GM12878 (cell line): Measurements from ENCODE around the gene FAM171A1. TPM values are rescaled to one million over a fixed set of nuclear protein-coding genes. Genes with fewer than 3 reads are reported as not detected.

Source experiments
- ATAC-seq: fragments of 200-7000 bp; cut with Tn5 transposase; 3 replicates; pipeline ENCODE4 v1.9.1; 2020; ENCODE audit warnings: mild to moderate bottlenecking, moderate library complexity
- BruUV-seq: library from RNA; stranded (reverse); fragments of 400-500 nt; replicated peaks from 2 replicates; lab custom pipeline; 2021; lab: Mats Ljungman, UMichigan
- CTCF ChIA-PET: fragments of 300-600 bp; sonication (Branson Sonifier 250); formaldehyde crosslinking; extraction: SDS; loops from one replicate; lab custom pipeline; 2021; ENCODE audit warnings: inconsistent platforms; lab: Yijun Ruan, JAX
- POLR2A ChIA-PET: fragments of 350-600 bp; formaldehyde crosslinking; extraction: SDS; loops from one replicate; lab custom pipeline; 2021; ENCODE audit warnings: inconsistent platforms; lab: Charles Lee
- RAD21 ChIA-PET: fragments of 300-600 bp; sonication (Branson Sonifier 250); formaldehyde crosslinking; loops from one replicate; lab custom pipeline; 2023; ENCODE audit warnings: antibody characterized with exemption; ENCODE audit not compliant: unreplicated experiment; lab: Charles Lee
- SMC1A ChIA-PET: fragments of 300-600 bp; sonication (Branson Sonifier 250); formaldehyde crosslinking; loops from one replicate; lab custom pipeline; 2023; ENCODE audit not compliant: unreplicated experiment, uncharacterized antibody; lab: Charles Lee
- DNase-seq: peaks from one replicate; pipeline ENCODE4 v3.0.0-alpha.2; 2011; ENCODE audit warnings: low read depth, low spot score
- FAIRE-seq: peaks from 3 replicates; lab custom pipeline; 2011; peaks lifted over from hg19 to GRCh38; lab: Jason Lieb, UNC
- H2AFZ ChIP-seq: 2 replicates; pipeline ENCODE4 v1.6.0; 2011; ENCODE audit warnings: low read depth, low read length, control low read depth; ENCODE audit not compliant: control insufficient read depth
- H3K27ac ChIP-seq: 2 replicates; pipeline ENCODE4 v1.5.1; 2011; ENCODE audit warnings: control low read depth; ENCODE audit not compliant: control insufficient read depth, insufficient read depth
- H3K27me3 ChIP-seq, 2 experiments: replicated peaks in 1 of 2; 2 replicates each; pipeline versions ENCODE4 v1.6.0 to v1.6.1; 2011; ENCODE audit warnings: low read length in 1 of 2; ENCODE audit not compliant: control insufficient read depth in 2 of 2, insufficient read depth in 2 of 2
- H3K36me3 ChIP-seq, 2 experiments: 2 replicates each; pipeline ENCODE4 v1.5.1; 2011; ENCODE audit warnings: low read length in 1 of 2; ENCODE audit not compliant: control insufficient read depth in 2 of 2, insufficient read depth in 2 of 2
- H3K4me1 ChIP-seq: 2 replicates; pipeline ENCODE4 v1.6.1; 2011; ENCODE audit warnings: mild to moderate bottlenecking, low read length, moderate library complexity, mixed read lengths; ENCODE audit not compliant: control insufficient read depth, insufficient read depth
- H3K4me2 ChIP-seq: 2 replicates; pipeline ENCODE4 v1.6.0; 2011; ENCODE audit warnings: control low read depth; ENCODE audit not compliant: control insufficient read depth, insufficient read depth
- H3K4me3 ChIP-seq: fragments of 200-600 bp; sonication (generic); 2 replicates; pipeline ENCODE4 v1.5.1; 2016
- H3K79me2 ChIP-seq: 2 replicates; pipeline ENCODE4 v1.6.0; 2011; ENCODE audit warnings: low read length; ENCODE audit not compliant: control insufficient read depth, insufficient read depth
- H3K9ac ChIP-seq: 2 replicates; pipeline ENCODE4 v1.8.0; 2011; ENCODE audit warnings: low read length, control low read depth, mixed read lengths; ENCODE audit not compliant: control insufficient read depth, insufficient read depth
- H3K9me3 ChIP-seq: replicated peaks from 3 replicates; pipeline ENCODE4 v1.5.1; 2011; ENCODE audit warnings: mild to moderate bottlenecking, low read length; ENCODE audit not compliant: control insufficient read depth, insufficient read depth
- H4K20me1 ChIP-seq: 2 replicates; pipeline ENCODE4 v1.6.0; 2011; ENCODE audit not compliant: control insufficient read depth, insufficient read depth
- BACH1 ChIP-seq: fragments of 450-650 bp; IDR thresholded peaks from 2 replicates; pipeline ENCODE4 v1.6.1; 2017; ENCODE audit warnings: mild to moderate bottlenecking, borderline replicate concordance
- FOXM1 ChIP-seq: IDR thresholded peaks from 2 replicates; pipeline ENCODE4 v1.6.1; 2012; ENCODE audit warnings: low read depth, mild to moderate bottlenecking, inconsistent platforms, low read length, moderate library complexity
- HDAC2 ChIP-seq: fragments of 200-600 bp; sonication (generic); IDR thresholded peaks from 2 replicates; pipeline ENCODE4 v1.6.1; 2017
- NR2C1 ChIP-seq: fragments of 450-650 bp; IDR thresholded peaks from 2 replicates; pipeline ENCODE4 v1.6.1; 2017; ENCODE audit warnings: antibody characterized with exemption, mild to moderate bottlenecking, moderate library complexity
- PAX8 ChIP-seq: fragments of 450-650 bp; IDR thresholded peaks from 2 replicates; pipeline ENCODE4 v1.6.1; 2017; ENCODE audit warnings: mild to moderate bottlenecking, moderate library complexity
- POLR2AphosphoS5 ChIP-seq: IDR thresholded peaks from 2 replicates; pipeline ENCODE4 v1.6.1; 2011; ENCODE audit warnings: mild to moderate bottlenecking, low read length, inconsistent platforms
- RAD21 ChIP-seq: IDR thresholded peaks from 2 replicates; pipeline ENCODE4 v1.6.1; 2011; ENCODE audit warnings: mild to moderate bottlenecking, low read depth, low read length, moderate library complexity; ENCODE audit not compliant: insufficient read depth
- SIX5 ChIP-seq: IDR thresholded peaks from 2 replicates; pipeline ENCODE4 v1.6.1; 2011; ENCODE audit warnings: mild to moderate bottlenecking, low read depth, low read length, moderate library complexity; ENCODE audit not compliant: severe bottlenecking
- SREBF2 ChIP-seq: IDR thresholded peaks from 2 replicates; pipeline ENCODE4 v1.6.1; 2012; ENCODE audit warnings: mild to moderate bottlenecking, low read length
- SUPT20H ChIP-seq: IDR thresholded peaks from 2 replicates; pipeline ENCODE4 v1.6.1; 2011; ENCODE audit warnings: low read depth, mild to moderate bottlenecking, low read length, moderate library complexity, borderline replicate concordance; ENCODE audit not compliant: control insufficient read depth
- ZNF622 ChIP-seq: fragments of 450-650 bp; IDR thresholded peaks from 2 replicates; pipeline ENCODE4 v1.6.1; 2017; ENCODE audit warnings: mild to moderate bottlenecking, inconsistent platforms
- WGBS: methylation state at CpG from one replicate; pipeline ENCODE4 v1.1.6; 2016; ENCODE audit warnings: low lambda C conversion rate; ENCODE audit not compliant: insufficient replicate concordance, insufficient coverage; ENCODE audit errors: missing lambda C conversion rate; 5-methylcytosine and 5-hydroxymethylcytosine counted together
- in situ Hi-C: fragments of 300-500 bp; cut with MboI; formaldehyde crosslinking; loops from 9 replicates; pipeline ENCODE4 v1.14.3; 2018; ENCODE audit warnings: mixed read lengths
- intact Hi-C: fragments of 100-400 bp; cut with micrococcal nuclease; formaldehyde crosslinking; loops from one replicate; pipeline ENCODE4 v1.14.2; 2022; ENCODE audit not compliant: unreplicated experiment
- polyA plus RNA-seq, 11 experiments: library from polyadenylated mRNA; depleted of rRNA in 4 of 11; unstranded in 6 of 11; stranded (reverse) in 5 of 11; fragments of >200 nt; fragmentation: Nextera tagmentation in 4 of 11; fragmentation: Illumina TruSeq in 1 of 11; extraction: Ambion mirVana in 4 of 11; extraction: Trizol in 1 of 11; gene quantifications; 1 replicate in 1 of 11; 2 replicates in 10 of 11; pipeline versions ENCODE4 v1.2.1 to v1.2.3, GENCODE V29; 2011 to 2016; ENCODE audit warnings: inconsistent platforms in 2 of 11, missing spikeins in 2 of 11, low read depth in 1 of 11
- total RNA-seq, 4 experiments: library from RNA; depleted of rRNA in 3 of 4; stranded (reverse); fragments of >200 nt in 3 of 4; fragmentation: Illumina TruSeq in 1 of 4; extraction: Trizol in 1 of 4; gene quantifications; 2 replicates each; pipeline versions ENCODE4 v1.2.1 to v1.2.3, GENCODE V29; 2013 to 2021

The FAM171A1 gene
- total and polyA plus RNA-seq, 10 of the 15 experiments (the other 5 are each of a cell fraction or from before 2014, with no cell fraction given): 0.05 to 0.28 (median 0.10) TPM; not detected in 1

DNA sequence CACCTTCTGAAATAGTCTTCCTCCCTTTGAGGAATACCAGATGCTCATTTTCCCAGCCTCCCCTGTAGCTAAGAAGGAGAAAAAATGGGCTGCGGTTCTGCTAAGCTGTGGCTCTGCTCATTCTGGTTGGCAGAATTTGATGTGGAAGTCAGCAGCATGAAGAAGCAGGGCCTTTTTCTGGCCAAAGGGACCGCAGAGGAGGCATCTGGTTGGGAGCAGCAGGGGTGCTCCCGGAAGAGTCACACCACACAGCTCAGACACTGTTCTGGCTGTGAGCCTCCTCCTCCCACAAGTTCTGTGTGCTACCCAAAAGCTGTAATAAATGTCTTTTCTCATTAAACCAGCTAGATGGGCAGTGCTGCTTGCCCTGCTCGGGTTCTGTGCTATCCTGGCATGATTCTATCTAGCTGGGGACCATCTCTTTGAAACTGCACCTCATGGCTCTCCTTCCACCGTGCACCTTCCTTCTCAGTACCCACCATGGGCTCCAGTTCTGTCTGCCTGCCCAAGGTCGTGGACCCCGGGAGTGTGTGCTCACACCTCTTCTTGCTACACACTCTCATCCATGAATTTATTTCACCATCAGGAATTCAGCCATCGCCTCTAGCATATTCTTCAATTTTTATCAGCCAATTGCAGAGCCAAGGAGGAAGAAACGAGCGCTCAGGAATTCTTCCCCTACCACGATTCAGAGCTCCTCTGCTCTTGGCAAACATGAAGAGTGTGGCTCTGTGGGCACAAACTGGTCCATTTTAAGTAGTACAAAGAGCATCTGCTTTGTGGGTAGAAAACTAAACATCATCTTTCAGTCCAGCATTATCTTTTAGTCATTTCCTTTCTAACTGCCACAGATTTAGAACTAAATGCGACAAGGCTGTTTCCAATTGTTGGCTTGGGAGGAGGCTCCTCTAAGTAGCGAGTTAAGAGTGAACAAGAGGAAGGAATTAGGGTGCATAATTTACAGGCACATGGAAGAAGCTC lies 76.9 kb downstream of the FAM171A1 start:
- CTCF ChIA-PET: no interaction called here
- intact Hi-C loops (no loop called here), in situ Hi-C loops (no loop called here)
- Histone ChIP-seq H3K9me3 (no peaks in the 10 kb centered on the region), H3K36me3 (no peaks in the 10 kb centered on the region), H3K27ac (no peak overlapping the region), H3K4me1 (no peaks in the 10 kb centered on the region), H3K27me3 (no peaks in the 10 kb centered on the region; a peak in 3 of 4 replicates), H3K9ac (no peak overlapping the region), H3K4me3 (no peak overlapping the region), H2AFZ (no peak overlapping the region), H3K4me2 (no peak overlapping the region), H4K20me1 (no peaks in the 10 kb centered on the region), H3K79me2 (no peaks in the 10 kb centered on the region)
- ATAC-seq: no peak
- no peak for DNase-seq
- RAD21 ChIA-PET: no interaction called here
- no TSS peak for BruUV-seq
- POLR2A ChIA-PET: no interaction called here
- WGBS: 37% methylated on average over 13 of the region's 13 CpGs
- TF ChIP-seq ZNF622: no peak
- no peak for TF ChIP-seq HDAC2
- no peak for TF ChIP-seq BACH1
- TF ChIP-seq SUPT20H: no peak
- no peak for TF ChIP-seq FOXM1
- no peak for TF ChIP-seq PAX8
- no peak for TF ChIP-seq POLR2AphosphoS5
- no peak for TF ChIP-seq SIX5
- no peak for TF ChIP-seq RAD21
- no peak for TF ChIP-seq NR2C1
- TF ChIP-seq SREBF2: no peak
- no peak for FAIRE-seq
- SMC1A ChIA-PET: no interaction called here
